Measurements from ENCODE around the gene KCNH1.

Gene KCNH1

GRCh38 chr1:210787800-210788199 is 346.1 kb downstream of the KCNH1 start:
- Histone ChIP-seq H3K9ac (ENCODE audit: low read length) (no peak overlapping the region), H3K36me3 (replicated peaks; ENCODE audit: low read depth, low read length) (no peaks in the 10 kb centered on the region), H3K79me2 (ENCODE audit: low read length) (no peaks in the 10 kb centered on the region), H2AFZ (ENCODE audit: low read depth, low read length) (no peak overlapping the region), H3K9me3 (ENCODE audit: insufficient read depth, low read length) (no peaks in the 10 kb centered on the region), H3K27ac (ENCODE audit: low read length) (no peak overlapping the region), H3K4me2 (ENCODE audit: low read length) (no peak overlapping the region), H3K4me1 (ENCODE audit: low read length) (no peaks in the 10 kb centered on the region), H4K20me1 (ENCODE audit: insufficient read depth, low read length) (no peaks in the 10 kb centered on the region), H3K4me3 (ENCODE audit: low read length) (no peak overlapping the region), H3K27me3 (ENCODE audit: low read depth, low read length) (peaks cover 11% of the 10 kb centered on the region)
- no peak for TF ChIP-seq EZH2phosphoT487 (IDR thresholded peaks at IDR 0.05; ENCODE audit: low read depth)
- TF ChIP-seq CTCF (IDR thresholded peaks at IDR 0.05; ENCODE audit: low read depth, low read length), result no peak

GRCh38 chr1:210786546-210786945 is 347.4 kb downstream of the KCNH1 start:
- TF ChIP-seq EZH2phosphoT487 (IDR thresholded peaks at IDR 0.05; ENCODE audit: low read depth) (no peak), CTCF (IDR thresholded peaks at IDR 0.05; ENCODE audit: low read depth, low read length) (no peak)
- Histone ChIP-seq H3K4me1 (ENCODE audit: low read length) (no peaks in the 10 kb centered on the region), H3K4me2 (ENCODE audit: low read length) (no peak overlapping the region), H3K27ac (ENCODE audit: low read length) (no peak overlapping the region), H3K79me2 (ENCODE audit: low read length) (no peaks in the 10 kb centered on the region), H3K27me3 (ENCODE audit: low read depth, low read length) (peaks cover 11% of the 10 kb centered on the region), H3K4me3 (ENCODE audit: low read length) (no peak overlapping the region), H3K9me3 (ENCODE audit: insufficient read depth, low read length) (no peaks in the 10 kb centered on the region), H2AFZ (ENCODE audit: low read depth, low read length) (no peak overlapping the region), H3K36me3 (replicated peaks; ENCODE audit: low read depth, low read length) (no peaks in the 10 kb centered on the region), H3K9ac (ENCODE audit: low read length) (no peak overlapping the region), H4K20me1 (ENCODE audit: insufficient read depth, low read length) (no peaks in the 10 kb centered on the region)

GRCh38 chr1:210783925-210784324 is 350.0 kb downstream of the KCNH1 start:
- Histone ChIP-seq H3K4me1 (ENCODE audit: low read length) (no peaks in the 10 kb centered on the region), H3K27ac (ENCODE audit: low read length) (no peak overlapping the region), H3K27me3 (ENCODE audit: low read depth, low read length) (peaks cover 11% of the 10 kb centered on the region), H3K4me2 (ENCODE audit: low read length) (no peak overlapping the region), H3K9ac (ENCODE audit: low read length) (no peak overlapping the region), H2AFZ (ENCODE audit: low read depth, low read length) (no peak overlapping the region), H3K79me2 (ENCODE audit: low read length) (no peaks in the 10 kb centered on the region), H3K4me3 (ENCODE audit: low read length) (no peak overlapping the region), H4K20me1 (ENCODE audit: insufficient read depth, low read length) (no peaks in the 10 kb centered on the region), H3K36me3 (replicated peaks; ENCODE audit: low read depth, low read length) (no peaks in the 10 kb centered on the region), H3K9me3 (ENCODE audit: insufficient read depth, low read length) (no peaks in the 10 kb centered on the region)
- no peak for TF ChIP-seq CTCF (IDR thresholded peaks at IDR 0.05; ENCODE audit: low read depth, low read length)

- Histone ChIP-seq H3K79me2 (ENCODE audit: low read length) (no peaks in the 10 kb centered on the region), H3K4me3 (ENCODE audit: low read length) (no peak overlapping the region), H2AFZ (ENCODE audit: low read depth, low read length) (no peak overlapping the region), H3K4me2 (ENCODE audit: low read length) (no peak overlapping the region), H4K20me1 (ENCODE audit: insufficient read depth, low read length) (no peaks in the 10 kb centered on the region), H3K27me3 (ENCODE audit: low read depth, low read length) (peaks cover 11% of the 10 kb centered on the region), H3K36me3 (replicated peaks; ENCODE audit: low read depth, low read length) (no peaks in the 10 kb centered on the region), H3K27ac (ENCODE audit: low read length) (no peak overlapping the region), H3K4me1 (ENCODE audit: low read length) (no peaks in the 10 kb centered on the region), H3K9me3 (ENCODE audit: insufficient read depth, low read length) (no peaks in the 10 kb centered on the region), H3K9ac (ENCODE audit: low read length) (no peak overlapping the region)
- TF ChIP-seq CTCF (IDR thresholded peaks at IDR 0.05; ENCODE audit: low read depth, low read length), result no peak
- no peak for TF ChIP-seq EZH2phosphoT487 (IDR thresholded peaks at IDR 0.05; ENCODE audit: low read depth)
Observed at GRCh38 chr1:210781652-210782051, 352.3 kb downstream of the KCNH1 start.

Data from OCI-LY3 (cell line).